PC-3 (cell line): ENCODE data around the gene KCNJ10. TPM values are rescaled to one million over a fixed set of nuclear protein-coding genes. Genes with fewer than 3 reads are reported as not detected.

ENCODE experiments used
- ATAC-seq: fragments of 200-7000 bp; cut with Tn5 transposase; 2 replicates; pipeline ENCODE4 v1.9.1; 2020; ENCODE audit warnings: mild to moderate bottlenecking, moderate library complexity
- BruUV-seq: library from RNA; stranded (reverse); fragments of 400-500 nt; replicated peaks from 2 replicates; lab custom pipeline; 2021; lab: Mats Ljungman, UMichigan
- CTCF ChIA-PET: fragments of 300-600 bp; sonication (Branson Sonifier 250); formaldehyde crosslinking; loops from one replicate; lab custom pipeline; 2022; ENCODE audit warnings: antibody characterized with exemption; lab: Charles Lee
- POLR2A ChIA-PET: fragments of 300-600 bp; sonication (Branson Sonifier 250); formaldehyde crosslinking; loops from one replicate; lab custom pipeline; 2022; ENCODE audit warnings: antibody characterized with exemption; ENCODE audit not compliant: unreplicated experiment; lab: Charles Lee
- DNase-seq: peaks from one replicate; pipeline ENCODE4 v3.0.0-alpha.2; 2015
- H2AFZ ChIP-seq: fragments of 300-600 bp; sonication (generic); 2 replicates; pipeline ENCODE4 v1.6.0; 2016; ENCODE audit warnings: antibody characterized with exemption, low read length
- H3F3A ChIP-seq: fragments of 300-600 bp; sonication (generic); one replicate; pipeline ENCODE4 v1.6.0; 2017; ENCODE audit warnings: antibody characterized with exemption, low read length, control low read depth, mild to moderate bottlenecking; ENCODE audit not compliant: unreplicated experiment
- H3K27ac ChIP-seq: fragments of 300-600 bp; sonication (generic); 2 replicates; pipeline ENCODE4 v1.5.1; 2016; ENCODE audit warnings: mild to moderate bottlenecking, low read length
- H3K27me3 ChIP-seq: fragments of 300-600 bp; sonication (generic); 2 replicates; pipeline ENCODE4 v1.6.1; 2016; ENCODE audit warnings: low read length, mixed read lengths
- H3K36me3 ChIP-seq: fragments of 300-600 bp; sonication (generic); 2 replicates; pipeline ENCODE4 v1.6.1; 2016; ENCODE audit warnings: low read depth, mixed run types, low read length, mixed read lengths
- H3K4me1 ChIP-seq: fragments of 300-600 bp; sonication (generic); 2 replicates; pipeline ENCODE4 v1.5.1; 2016; ENCODE audit warnings: low read length; ENCODE audit not compliant: insufficient read depth
- H3K4me2 ChIP-seq: fragments of 300-600 bp; sonication (generic); 2 replicates; pipeline ENCODE4 v1.6.0; 2016; ENCODE audit warnings: low read length
- H3K4me3 ChIP-seq: fragments of 300-600 bp; sonication (generic); 2 replicates; pipeline ENCODE4 v1.5.1; 2016; ENCODE audit warnings: mild to moderate bottlenecking, low read length, mixed read lengths
- H3K79me2 ChIP-seq: fragments of 300-600 bp; sonication (generic); 2 replicates; pipeline ENCODE4 v1.6.1; 2017; ENCODE audit warnings: low read length, mixed read lengths
- H3K9ac ChIP-seq: fragments of 300-600 bp; sonication (generic); 2 replicates; pipeline ENCODE4 v1.6.0; 2016; ENCODE audit warnings: mild to moderate bottlenecking, low read length
- H3K9me2 ChIP-seq: fragments of 300-600 bp; sonication (generic); replicated peaks from 2 replicates; pipeline ENCODE4 v1.6.1; 2016; ENCODE audit warnings: mixed run types, low read length, mixed read lengths
- H3K9me3 ChIP-seq: fragments of 300-600 bp; sonication (generic); 2 replicates; pipeline ENCODE4 v1.6.1; 2016; ENCODE audit warnings: low read length, mixed read lengths
- H4K20me1 ChIP-seq: fragments of 300-600 bp; sonication (generic); 2 replicates; pipeline ENCODE4 v1.6.1; 2016; ENCODE audit warnings: low read length, mixed read lengths
- CTCF ChIP-seq: fragments of 300-600 bp; sonication (generic); conservative IDR thresholded peaks from 2 replicates; pipeline ENCODE4 v1.5.1; 2017; ENCODE audit warnings: antibody characterized with exemption, low read depth, mild to moderate bottlenecking, low read length
- EZH2 ChIP-seq: fragments of 300-600 bp; sonication (generic); IDR thresholded peaks from one replicate; pipeline ENCODE4 v1.6.1; 2017; ENCODE audit warnings: antibody characterized with exemption, mild to moderate bottlenecking, low read length; ENCODE audit not compliant: unreplicated experiment
- EZH2phosphoT487 ChIP-seq: fragments of 300-600 bp; sonication (generic); IDR thresholded peaks from 2 replicates; pipeline ENCODE4 v1.6.1; 2018; ENCODE audit warnings: mild to moderate bottlenecking, antibody characterized with exemption, low read length, borderline replicate concordance
- intact Hi-C: fragments of 100-400 bp; cut with micrococcal nuclease; formaldehyde crosslinking; loops from 2 replicates; pipeline ENCODE4 v1.9.0; 2023
- total RNA-seq: library from RNA; depleted of rRNA; stranded (reverse); fragments of >200 nt; gene quantifications from 2 replicates; pipeline ENCODE4 v1.2.3, GENCODE V29; 2014

Gene KCNJ10
- total RNA-seq, 1 experiment from 2014 or later: 0.15 TPM

- intact Hi-C loops: loop anchor here (1.0 kb wide), 1 partner anchor 39 kb away; no protein-coding TSS in a partner anchor
- Histone ChIP-seq H3K9me3 (no peaks in the 10 kb centered on the region), H3F3A (no peaks in the 10 kb centered on the region), H3K4me2 (no peak overlapping the region), H3K4me3 (no peak overlapping the region), H3K9ac (no peak overlapping the region), H3K4me1 (no peaks in the 10 kb centered on the region), H3K9me2 (no peaks in the 10 kb centered on the region), H3K27ac (no peak overlapping the region), H4K20me1 (no peaks in the 10 kb centered on the region), H3K36me3 (no peaks in the 10 kb centered on the region), H2AFZ (no peak overlapping the region), H3K27me3 (peaks cover 34% of the 10 kb centered on the region; the same call in 1 of the 2 replicates), H3K79me2 (no peaks in the 10 kb centered on the region)
- POLR2A ChIA-PET: no interaction called here
- ATAC-seq (no peak), DNase-seq (no peak)
- CTCF ChIA-PET: interaction anchor here (0.6 to 1.2 kb wide), 3 partner anchors 10 to 331 kb away, joined by 3 to 7 read pairs (median 5); no protein-coding TSS in a partner anchor
- no peak for TF ChIP-seq EZH2
- no peak for TF ChIP-seq EZH2phosphoT487
- TF ChIP-seq CTCF: no peak
- BruUV-seq: no TSS peak
Observed at GRCh38 chr1:160045653-160046052, 24.3 kb downstream of the KCNJ10 start.

GRCh38 chr1:160043543-160043942, 26.4 kb downstream of the KCNJ10 start:
- Histone ChIP-seq H3K79me2 (no peaks in the 10 kb centered on the region), H4K20me1 (no peaks in the 10 kb centered on the region), H3K4me3 (no peak overlapping the region), H3K27me3 (peaks cover 26% of the 10 kb centered on the region; the same call in 1 of the 2 replicates), H3K9me2 (no peaks in the 10 kb centered on the region), H3K9ac (no peak overlapping the region), H3K4me1 (no peaks in the 10 kb centered on the region), H3K4me2 (no peak overlapping the region), H2AFZ (no peak overlapping the region), H3K27ac (no peak overlapping the region), H3F3A (no peaks in the 10 kb centered on the region), H3K36me3 (no peaks in the 10 kb centered on the region), H3K9me3 (no peaks in the 10 kb centered on the region)
- no TSS peak for BruUV-seq
- DNase-seq (no peak), ATAC-seq (no peak)
- ChIA-PET POLR2A (no interaction called here), CTCF (no interaction called here)
- intact Hi-C loops: no loop called here
- TF ChIP-seq EZH2phosphoT487 (no peak), EZH2 (no peak), CTCF (no peak)

GRCh38 chr1:160040476-160040875, 29.5 kb downstream of the KCNJ10 start:
- CTCF ChIA-PET: no interaction called here
- ATAC-seq: no peak
- no peak overlapping the region for H2AFZ ChIP-seq
- no peak for DNase-seq
- no peaks in the 10 kb centered on the region for H3K36me3 ChIP-seq
- H3K4me2 ChIP-seq: no peak overlapping the region
- no TSS peak for BruUV-seq
- POLR2A ChIA-PET: no interaction called here
- no peak overlapping the region for H3K9ac ChIP-seq
- H4K20me1 ChIP-seq: no peaks in the 10 kb centered on the region
- no peaks in the 10 kb centered on the region for H3K9me2 ChIP-seq
- H3K4me3 ChIP-seq: no peak overlapping the region
- no peaks in the 10 kb centered on the region for H3K79me2 ChIP-seq
- no peaks in the 10 kb centered on the region for H3F3A ChIP-seq
- H3K4me1 ChIP-seq: no peaks in the 10 kb centered on the region
- no peak overlapping the region for H3K27ac ChIP-seq
- TF ChIP-seq EZH2: no peak
- no peak for TF ChIP-seq EZH2phosphoT487
- TF ChIP-seq CTCF: no peak
- intact Hi-C loops: no loop called here
- no peaks in the 10 kb centered on the region for H3K9me3 ChIP-seq
- H3K27me3 ChIP-seq: peaks cover 11% of the 10 kb centered on the region; the same call in 1 of the 2 replicates
